K562 (cell line): ENCODE measurements around the gene CYSTM1. TPM values are rescaled to one million over a fixed set of nuclear protein-coding genes. Genes with fewer than 3 reads are reported as not detected.

ENCODE experiments used
- ATAC-seq: fragments of 200-7000 bp; cut with Tn5 transposase; 3 replicates; pipeline ENCODE4 v1.9.1; 2020; ENCODE audit warnings: moderate library complexity
- BruUV-seq: library from RNA; stranded (reverse); fragments of 400-500 nt; replicated peaks from 2 replicates; lab custom pipeline; 2021; lab: Mats Ljungman, UMichigan
- CTCF ChIA-PET: fragments of 300-600 bp; formaldehyde crosslinking; extraction: SDS; loops from one replicate; lab custom pipeline; 2021; ENCODE audit warnings: low intra/inter-chr PET ratio; lab: Yijun Ruan, JAX
- POLR2A ChIA-PET: fragments of 300-600, 350-650 bp; sonication (Branson Sonifier 250); formaldehyde crosslinking; extraction: SDS; loops from one replicate; lab custom pipeline; 2021; ENCODE audit warnings: antibody characterized with exemption, inconsistent platforms; lab: Yijun Ruan, JAX
- DNase-seq, 4 experiments: peaks; one replicate each; pipeline versions ENCODE4 v3.0.0 to v3.0.0-alpha.2; 2011 to 2018; ENCODE audit warnings: low spot score in 3 of 4, mixed read lengths in 3 of 4; ENCODE audit errors: extremely low read depth in 1 of 4
- FAIRE-seq: peaks from 2 replicates; lab custom pipeline; 2011; peaks lifted over from hg19 to GRCh38; lab: Jason Lieb, UNC
- H2AFZ ChIP-seq: 2 replicates; pipeline ENCODE4 v1.6.0; 2011; ENCODE audit warnings: low read depth, low read length, control low read depth, inconsistent platforms
- H3K27ac ChIP-seq: fragments of 200-600 bp; 3 replicates; pipeline ENCODE4 v1.8.0; 2011; ENCODE audit warnings: low read depth, mild to moderate bottlenecking, control low read depth, inconsistent platforms, low read length, moderate library complexity, mixed read lengths; ENCODE audit errors: extremely low read depth
- H3K27me3 ChIP-seq, 2 experiments: fragments of 300-600 bp in 1 of 2; 2 replicates in 1 of 2; 3 replicates in 1 of 2; pipeline versions ENCODE4 v1.6.0 to v1.8.0; 2011; ENCODE audit warnings: inconsistent platforms in 2 of 2, low read length in 2 of 2, mild to moderate bottlenecking in 1 of 2, mixed read lengths in 1 of 2, moderate library complexity in 1 of 2; ENCODE audit not compliant: control insufficient read depth in 2 of 2, insufficient read depth in 2 of 2
- H3K36me3 ChIP-seq: fragments of 300-600 bp; 3 replicates; pipeline ENCODE4 v1.8.0; 2011; ENCODE audit warnings: mild to moderate bottlenecking, low read length, inconsistent platforms; ENCODE audit not compliant: control insufficient read depth, insufficient read depth
- H3K4me1 ChIP-seq, 2 experiments: fragments of 200-600 bp in 1 of 2; replicated peaks in 1 of 2; 2 replicates in 1 of 2; 3 replicates in 1 of 2; pipeline versions ENCODE4 v1.5.1 to v1.8.0; 2011; ENCODE audit warnings: inconsistent platforms in 2 of 2, low read length in 2 of 2, mild to moderate bottlenecking in 1 of 2, mixed read lengths in 1 of 2, moderate library complexity in 1 of 2; ENCODE audit not compliant: control insufficient read depth in 2 of 2, insufficient read depth in 2 of 2
- H3K4me2 ChIP-seq: 2 replicates; pipeline ENCODE4 v1.6.1; 2011; ENCODE audit warnings: low read length, control low read depth, inconsistent platforms, mixed read lengths; ENCODE audit not compliant: insufficient read depth
- H3K4me3 ChIP-seq: fragments of 200-600 bp; sonication (generic), shearing (Covaris generic); 2 replicates; pipeline ENCODE4 v1.5.1; 2016; ENCODE audit warnings: control low read depth, inconsistent platforms
- H3K79me2 ChIP-seq: fragments of 200-600 bp; 3 replicates; pipeline ENCODE4 v1.8.0; 2011; ENCODE audit warnings: low read length, inconsistent platforms; ENCODE audit not compliant: control insufficient read depth, insufficient read depth
- H3K9ac ChIP-seq, 2 experiments: 2 replicates each; pipeline versions ENCODE4 v1.6.0 to v1.6.1; 2011; ENCODE audit warnings: low read depth in 2 of 2, low read length in 2 of 2, control low read depth in 1 of 2, inconsistent platforms in 1 of 2, mild to moderate bottlenecking in 1 of 2, mixed read lengths in 1 of 2; ENCODE audit not compliant: insufficient read depth in 1 of 2
- H3K9me1 ChIP-seq: one replicate; pipeline ENCODE4 v1.6.0; 2011; ENCODE audit warnings: inconsistent platforms, mild to moderate bottlenecking, low read length, moderate library complexity; ENCODE audit not compliant: control insufficient read depth, insufficient read depth
- H3K9me3 ChIP-seq: replicated peaks from 2 replicates; pipeline ENCODE4 v1.5.1; 2011; ENCODE audit warnings: low read depth, low read length, inconsistent platforms; ENCODE audit not compliant: control insufficient read depth, insufficient read depth
- H4K20me1 ChIP-seq: replicated peaks from 2 replicates; pipeline ENCODE4 v1.6.1; 2011; ENCODE audit warnings: low read length, inconsistent platforms, mixed read lengths; ENCODE audit not compliant: control insufficient read depth, insufficient read depth
- CAMTA2 ChIP-seq: fragments of 250-450 bp; sonication (Bioruptor Pico); conservative IDR thresholded peaks from 2 replicates; pipeline ENCODE4 v1.5.1; 2022
- CREB3L1 ChIP-seq: fragments of 450-650 bp; IDR thresholded peaks from 2 replicates; pipeline ENCODE4 v1.6.1; 2014; ENCODE audit warnings: low read depth, mild to moderate bottlenecking, moderate library complexity, borderline replicate concordance
- DMBX1 ChIP-seq: fragments of 250-450 bp; sonication (Bioruptor Pico); IDR thresholded peaks from 2 replicates; pipeline ENCODE4 v1.8.0; 2022; ENCODE audit warnings: inconsistent platforms, mild to moderate bottlenecking, moderate library complexity, borderline replicate concordance
- E4F1 ChIP-seq: fragments of 250-450 bp; sonication (Bioruptor Pico); IDR thresholded peaks from 2 replicates; pipeline ENCODE4 v1.5.0; 2021; ENCODE audit warnings: mild to moderate bottlenecking, borderline replicate concordance
- MAFG ChIP-seq: fragments of 450-650 bp; conservative IDR thresholded peaks from 2 replicates; pipeline ENCODE4 v1.6.1; 2016; ENCODE audit warnings: missing genetic modification characterization, missing compliant biosample characterization
- NCOA6 ChIP-seq: fragments of 450-650 bp; IDR thresholded peaks from 2 replicates; pipeline ENCODE4 v1.6.1; 2017; ENCODE audit warnings: mild to moderate bottlenecking
- NEUROD1 ChIP-seq: fragments of 150-350 bp; IDR thresholded peaks from 2 replicates; pipeline ENCODE4 v1.6.1; 2014; ENCODE audit warnings: borderline replicate concordance, low read length, low read depth; ENCODE audit not compliant: partially characterized antibody
- PHB2 ChIP-seq: fragments of 450-650 bp; IDR thresholded peaks from 2 replicates; pipeline ENCODE4 v1.6.1; 2017; ENCODE audit warnings: low read depth
- SOX6 ChIP-seq: fragments of 450-650 bp; IDR thresholded peaks from 2 replicates; pipeline ENCODE4 v1.6.1; 2014; ENCODE audit warnings: mild to moderate bottlenecking
- SRF ChIP-seq, 2 experiments: fragments of 250-450, 450-650 bp in 1 of 2; sonication (Bioruptor Pico) in 1 of 2; sonication (generic) in 1 of 2; formaldehyde crosslinking; IDR thresholded peaks; 2 replicates each; pipeline versions ENCODE4 v1.5.0 to v1.5.1; 2020 to 2022; ENCODE audit warnings: mild to moderate bottlenecking in 1 of 2, missing genetic modification reagents in 1 of 2
- ZNF133 ChIP-seq: fragments of 250-450 bp; sonication (Bioruptor Pico); IDR thresholded peaks from 2 replicates; pipeline ENCODE4 v1.4.0; 2020; ENCODE audit warnings: mild to moderate bottlenecking
- ZNF354B ChIP-seq: fragments of 250-450 bp; sonication (Bioruptor Pico); IDR thresholded peaks from 2 replicates; pipeline ENCODE4 v1.4.0; 2020
- ZNF41 ChIP-seq: fragments of 250-450 bp; sonication (Bioruptor Pico); conservative IDR thresholded peaks from 2 replicates; pipeline ENCODE4 v1.4.0; 2020; ENCODE audit warnings: mild to moderate bottlenecking
- WGBS: fragments of 100-300 bp; shearing (Covaris generic); methylation state at CpG from one replicate; pipeline ENCODE4 v1.1.6; 2016; ENCODE audit warnings: low coverage, mixed read lengths; ENCODE audit not compliant: insufficient coverage; ENCODE audit errors: missing lambda C conversion rate; 5-methylcytosine and 5-hydroxymethylcytosine counted together
- in situ Hi-C: fragments of 300-500 bp; cut with MboI; formaldehyde crosslinking; loops from 4 replicates; pipeline ENCODE4 v1.15.0; 2018; ENCODE audit warnings: inconsistent platforms, mixed read lengths
- intact Hi-C: fragments of 100-400 bp; cut with micrococcal nuclease; formaldehyde crosslinking; loops from 2 replicates; pipeline ENCODE4 v1.14.2; 2022
- polyA plus RNA-seq, 8 experiments: library from polyadenylated mRNA; depleted of rRNA in 4 of 8; stranded (reverse) in 5 of 8; unstranded in 3 of 8; fragments of >200 nt; fragmentation: Nextera tagmentation in 2 of 8; fragmentation: Illumina TruSeq in 1 of 8; extraction: Ambion mirVana in 2 of 8; extraction: Trizol in 1 of 8; gene quantifications; 2 replicates each; pipeline versions ENCODE4 v1.2.1 to v1.2.3, GENCODE V29; 2011 to 2014; ENCODE audit warnings: inconsistent platforms in 1 of 8, missing spikeins in 1 of 8
- total RNA-seq, 7 experiments: library from RNA; depleted of rRNA in 6 of 7; stranded (reverse); fragments of >200 nt in 6 of 7; fragmentation: Illumina TruSeq in 2 of 7; extraction: Trizol in 2 of 7; gene quantifications; 2 replicates each; pipeline versions ENCODE4 v1.2.1 to v1.2.3, GENCODE V29; 2011 to 2021; ENCODE audit warnings: low replicate concordance in 1 of 7
- TF ChIP-seq, protein P1 (sequence below): fragments of 150-350 bp; conservative IDR thresholded peaks from 2 replicates; pipeline ENCODE4 v1.6.1; 2014; ENCODE audit warnings: low read length

Gene CYSTM1
- total and polyA plus RNA-seq, 9 of the 15 experiments (the other 6 are each of a cell fraction or from before 2014, with no cell fraction given), result 76.1 to 422 (median 108) TPM

- ChIA-PET CTCF (no interaction called here), POLR2A (no interaction called here)
- H3K36me3 ChIP-seq, result peaks cover 19% of the 10 kb centered on the region
- no peak overlapping the region for H3K4me2 ChIP-seq
- peak overlapping the region; percentile 39 to 72; a peak in 3 of 4 replicates for H3K9ac ChIP-seq
- ATAC-seq (no peak), FAIRE-seq (no peak), DNase-seq (no peak)
- BruUV-seq, result no TSS peak
- H3K4me3 ChIP-seq, result no peak overlapping the region
- peaks cover 76% of the 10 kb centered on the region for H3K79me2 ChIP-seq
- in situ Hi-C loops, result no loop called here
- 89% methylated on average over 1 of the region's 1 CpG for WGBS
- H3K27ac ChIP-seq, result peak overlapping the region; percentile 76
- intact Hi-C loops, result no loop called here
- H4K20me1 ChIP-seq, result 0 out of 2 replicates have a peak, but pooled peaks cover 3% of the 10 kb centered on the region
- peaks cover 26 to 72% of the 10 kb centered on the region in 2 experiments for H3K4me1 ChIP-seq
- no peak for TF ChIP-seq MAFG (tag)
- no peak for TF ChIP-seq CAMTA2 (CRISPR knock-in tag)
- no peak for TF ChIP-seq ZNF354B (CRISPR knock-in tag)
- no peak for TF ChIP-seq PHB2
- no peak for TF ChIP-seq E4F1 (CRISPR knock-in tag)
- no peak for TF ChIP-seq NCOA6
- no peak for TF ChIP-seq DMBX1
- TF ChIP-seq, protein P1, sequence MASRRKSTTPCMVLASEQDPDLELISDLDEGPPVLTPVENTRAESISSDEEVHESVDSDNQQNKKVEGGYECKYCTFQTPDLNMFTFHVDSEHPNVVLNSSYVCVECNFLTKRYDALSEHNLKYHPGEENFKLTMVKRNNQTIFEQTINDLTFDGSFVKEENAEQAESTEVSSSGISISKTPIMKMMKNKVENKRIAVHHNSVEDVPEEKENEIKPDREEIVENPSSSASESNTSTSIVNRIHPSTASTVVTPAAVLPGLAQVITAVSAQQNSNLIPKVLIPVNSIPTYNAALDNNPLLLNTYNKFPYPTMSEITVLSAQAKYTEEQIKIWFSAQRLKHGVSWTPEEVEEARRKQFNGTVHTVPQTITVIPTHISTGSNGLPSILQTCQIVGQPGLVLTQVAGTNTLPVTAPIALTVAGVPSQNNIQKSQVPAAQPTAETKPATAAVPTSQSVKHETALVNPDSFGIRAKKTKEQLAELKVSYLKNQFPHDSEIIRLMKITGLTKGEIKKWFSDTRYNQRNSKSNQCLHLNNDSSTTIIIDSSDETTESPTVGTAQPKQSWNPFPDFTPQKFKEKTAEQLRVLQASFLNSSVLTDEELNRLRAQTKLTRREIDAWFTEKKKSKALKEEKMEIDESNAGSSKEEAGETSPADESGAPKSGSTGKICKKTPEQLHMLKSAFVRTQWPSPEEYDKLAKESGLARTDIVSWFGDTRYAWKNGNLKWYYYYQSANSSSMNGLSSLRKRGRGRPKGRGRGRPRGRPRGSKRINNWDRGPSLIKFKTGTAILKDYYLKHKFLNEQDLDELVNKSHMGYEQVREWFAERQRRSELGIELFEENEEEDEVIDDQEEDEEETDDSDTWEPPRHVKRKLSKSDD, result no peak
- TF ChIP-seq NEUROD1, result no peak
- no peak for TF ChIP-seq SRF (CRISPR knock-in tag; IDR thresholded peaks at IDR 0.05)
- TF ChIP-seq SOX6, result no peak
- TF ChIP-seq ZNF41 (CRISPR knock-in tag), result no peak
- TF ChIP-seq ZNF133 (CRISPR knock-in tag), result no peak
- no peak for TF ChIP-seq CREB3L1
- TF ChIP-seq, all 486 proteins: peak for 0
- H2AFZ ChIP-seq, result no peak overlapping the region
- H3K9me1 ChIP-seq, result peaks cover 4% of the 10 kb centered on the region
- H3K9me3 ChIP-seq, result no peaks in the 10 kb centered on the region
- no peaks in the 10 kb centered on the region for H3K27me3 ChIP-seq
Measured at GRCh38 chr5:140222416-140222815, 47.4 kb downstream of the CYSTM1 start.
